ENCODE data around the gene RNU6-9. TPM values are rescaled to one million over a fixed set of nuclear protein-coding genes. Genes with fewer than 3 reads are reported as not detected.
"Not testable (repeated sequence)": the region's sequence is repeated elsewhere in the genome, so short reads cannot be mapped to it uniquely, and the experiment has no call there.

The RNU6-9 gene
- total RNA-seq, 1 donor from 2014 or later: not detected

DNA sequence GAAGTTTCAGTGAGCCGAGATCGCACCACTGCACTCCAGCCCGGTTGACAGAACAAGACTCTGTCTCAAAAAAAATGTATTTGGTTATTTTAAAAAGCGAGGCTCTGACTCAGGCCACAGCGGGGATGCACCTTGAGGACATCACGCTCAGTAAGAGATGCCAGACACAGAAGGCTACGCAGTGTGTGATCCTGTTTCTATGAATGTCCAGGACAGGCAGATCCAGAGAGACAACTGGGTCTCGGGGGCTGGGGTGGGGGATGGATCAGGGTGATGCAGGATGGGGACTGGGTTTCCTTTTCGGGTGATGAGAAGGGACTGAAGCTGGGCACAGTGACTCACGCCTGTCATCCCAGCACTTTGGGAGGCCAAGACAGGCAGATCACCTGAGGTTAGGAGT is 5.7 kb upstream of the RNU6-9 start:
- no peaks in the 10 kb centered on the region for H3K27me3 Mint-ChIP-seq (ENCODE audit: low read depth)
- DNase-seq (ENCODE audit: low spot score): no peak
- H3K9me3 Mint-ChIP-seq (ENCODE audit: low read depth): no peaks in the 10 kb centered on the region
- TF ChIP-seq, protein P1, sequence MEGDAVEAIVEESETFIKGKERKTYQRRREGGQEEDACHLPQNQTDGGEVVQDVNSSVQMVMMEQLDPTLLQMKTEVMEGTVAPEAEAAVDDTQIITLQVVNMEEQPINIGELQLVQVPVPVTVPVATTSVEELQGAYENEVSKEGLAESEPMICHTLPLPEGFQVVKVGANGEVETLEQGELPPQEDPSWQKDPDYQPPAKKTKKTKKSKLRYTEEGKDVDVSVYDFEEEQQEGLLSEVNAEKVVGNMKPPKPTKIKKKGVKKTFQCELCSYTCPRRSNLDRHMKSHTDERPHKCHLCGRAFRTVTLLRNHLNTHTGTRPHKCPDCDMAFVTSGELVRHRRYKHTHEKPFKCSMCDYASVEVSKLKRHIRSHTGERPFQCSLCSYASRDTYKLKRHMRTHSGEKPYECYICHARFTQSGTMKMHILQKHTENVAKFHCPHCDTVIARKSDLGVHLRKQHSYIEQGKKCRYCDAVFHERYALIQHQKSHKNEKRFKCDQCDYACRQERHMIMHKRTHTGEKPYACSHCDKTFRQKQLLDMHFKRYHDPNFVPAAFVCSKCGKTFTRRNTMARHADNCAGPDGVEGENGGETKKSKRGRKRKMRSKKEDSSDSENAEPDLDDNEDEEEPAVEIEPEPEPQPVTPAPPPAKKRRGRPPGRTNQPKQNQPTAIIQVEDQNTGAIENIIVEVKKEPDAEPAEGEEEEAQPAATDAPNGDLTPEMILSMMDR (IDR thresholded peaks at IDR 0.05): no peak
- H3K27ac Mint-ChIP-seq (ENCODE audit: unreplicated experiment): no peak overlapping the region
- H3K4me3 Mint-ChIP-seq (ENCODE audit: unreplicated experiment): no peak overlapping the region
- peaks cover 2% of the 10 kb centered on the region for H3K36me3 Mint-ChIP-seq (ENCODE audit: low read depth)
- peaks cover 8% of the 10 kb centered on the region for H3K4me1 Mint-ChIP-seq (ENCODE audit: low read depth)

DNA sequence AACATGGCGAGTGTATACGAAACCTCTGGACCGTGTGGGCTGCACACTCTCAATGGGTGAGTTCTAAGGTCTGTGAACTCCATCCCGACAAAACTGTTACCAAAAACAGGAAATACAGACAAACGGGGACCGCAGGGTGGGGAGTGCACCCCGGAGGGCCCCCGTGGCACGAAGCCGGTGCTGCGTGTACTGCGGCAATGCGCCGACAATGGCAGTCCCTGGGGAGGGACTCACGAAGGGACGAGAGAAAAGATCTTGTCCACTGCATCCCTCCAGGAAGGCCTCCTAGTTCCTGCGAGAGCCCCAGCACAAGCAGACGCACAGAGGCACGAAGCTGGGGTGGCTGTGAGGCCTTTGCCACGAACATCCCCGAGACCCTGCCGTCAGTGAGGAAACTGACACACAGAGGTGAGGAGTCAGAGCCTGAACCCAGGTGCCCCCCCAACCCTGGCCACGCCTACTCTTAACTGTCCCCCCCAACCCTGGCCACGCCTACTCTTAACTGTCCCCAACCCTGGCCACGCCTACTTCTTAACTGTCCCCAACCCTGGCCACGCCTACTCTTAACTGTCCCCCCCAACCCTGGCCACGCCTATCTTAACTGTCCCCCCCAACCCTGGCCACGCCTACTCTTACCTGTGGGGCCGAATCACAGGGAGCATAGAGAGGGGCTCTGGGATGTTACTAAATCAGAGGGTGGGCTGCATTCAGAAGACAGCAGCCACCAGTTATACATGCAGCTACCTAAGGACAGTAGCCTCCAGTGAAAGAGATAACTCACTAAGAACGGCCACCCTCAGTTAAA is 4.5 kb upstream of the RNU6-9 start:
- Mint-ChIP-seq H3K9me3 (ENCODE audit: low read depth) (no peaks in the 10 kb centered on the region), H3K4me1 (ENCODE audit: low read depth) (peaks cover 15% of the 10 kb centered on the region), H3K27ac (ENCODE audit: unreplicated experiment) (no peak overlapping the region), H3K4me3 (ENCODE audit: unreplicated experiment) (no peak overlapping the region), H3K27me3 (ENCODE audit: low read depth) (no peaks in the 10 kb centered on the region), H3K36me3 (ENCODE audit: low read depth) (peaks cover 2% of the 10 kb centered on the region)
- TF ChIP-seq, protein P1 (IDR thresholded peaks at IDR 0.05): no peak
- DNase-seq (ENCODE audit: low spot score): no peak

DNA sequence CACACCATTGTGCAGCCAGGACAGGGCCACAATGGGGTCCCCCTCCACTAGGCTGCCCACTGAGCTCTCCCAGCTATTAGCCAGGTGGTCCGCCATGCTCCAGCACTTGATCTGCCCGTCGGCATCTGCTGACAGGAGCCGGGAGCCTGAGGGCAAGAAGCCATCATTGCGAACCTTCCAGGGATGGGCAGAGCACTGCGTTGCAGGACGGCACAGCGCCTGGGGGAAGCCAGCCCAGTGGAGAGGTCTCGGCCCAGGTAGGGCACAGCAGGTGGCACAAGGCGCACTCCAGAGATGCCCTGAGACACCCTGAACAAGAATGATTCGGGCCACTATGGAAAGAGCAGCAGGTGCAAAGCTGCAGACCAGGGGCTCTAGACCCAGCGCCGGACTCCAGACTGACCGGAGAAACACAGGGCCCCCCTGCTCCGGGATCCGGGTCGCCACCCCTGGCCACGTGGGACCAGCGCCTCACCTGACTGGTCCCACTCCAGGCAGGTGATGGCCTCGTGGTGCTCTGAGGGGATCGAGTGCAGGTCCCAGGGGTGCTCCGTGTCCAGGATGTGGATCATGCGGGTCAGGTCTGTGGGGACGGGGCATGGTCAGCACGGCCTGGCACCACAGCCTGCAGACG is 3.5 kb upstream of the RNU6-9 start:
- H3K36me3 Mint-ChIP-seq (ENCODE audit: low read depth): peaks cover 2% of the 10 kb centered on the region
- no peaks in the 10 kb centered on the region for H3K9me3 Mint-ChIP-seq (ENCODE audit: low read depth)
- no peak overlapping the region for H3K27ac Mint-ChIP-seq (ENCODE audit: unreplicated experiment)
- H3K27me3 Mint-ChIP-seq (ENCODE audit: low read depth): no peaks in the 10 kb centered on the region
- peaks cover 16% of the 10 kb centered on the region for H3K4me1 Mint-ChIP-seq (ENCODE audit: low read depth)
- no peak for DNase-seq (ENCODE audit: low spot score)
- H3K4me3 Mint-ChIP-seq (ENCODE audit: unreplicated experiment): no peak overlapping the region
- TF ChIP-seq, protein P1 (IDR thresholded peaks at IDR 0.05): no peak

- no peak for DNase-seq (ENCODE audit: low spot score)
- Mint-ChIP-seq H3K36me3 (ENCODE audit: low read depth) (peaks cover 2% of the 10 kb centered on the region), H3K27me3 (ENCODE audit: low read depth) (no peaks in the 10 kb centered on the region), H3K9me3 (ENCODE audit: low read depth) (no peaks in the 10 kb centered on the region), H3K27ac (ENCODE audit: unreplicated experiment) (no peak overlapping the region), H3K4me3 (ENCODE audit: unreplicated experiment) (peak overlapping the region; percentile 62), H3K4me1 (ENCODE audit: low read depth) (peaks cover 16% of the 10 kb centered on the region)
- TF ChIP-seq, protein P1 (IDR thresholded peaks at IDR 0.05): no peak
Observed at GRCh38 chr19:890831-891230, 2.5 kb upstream of the RNU6-9 start.

DNA sequence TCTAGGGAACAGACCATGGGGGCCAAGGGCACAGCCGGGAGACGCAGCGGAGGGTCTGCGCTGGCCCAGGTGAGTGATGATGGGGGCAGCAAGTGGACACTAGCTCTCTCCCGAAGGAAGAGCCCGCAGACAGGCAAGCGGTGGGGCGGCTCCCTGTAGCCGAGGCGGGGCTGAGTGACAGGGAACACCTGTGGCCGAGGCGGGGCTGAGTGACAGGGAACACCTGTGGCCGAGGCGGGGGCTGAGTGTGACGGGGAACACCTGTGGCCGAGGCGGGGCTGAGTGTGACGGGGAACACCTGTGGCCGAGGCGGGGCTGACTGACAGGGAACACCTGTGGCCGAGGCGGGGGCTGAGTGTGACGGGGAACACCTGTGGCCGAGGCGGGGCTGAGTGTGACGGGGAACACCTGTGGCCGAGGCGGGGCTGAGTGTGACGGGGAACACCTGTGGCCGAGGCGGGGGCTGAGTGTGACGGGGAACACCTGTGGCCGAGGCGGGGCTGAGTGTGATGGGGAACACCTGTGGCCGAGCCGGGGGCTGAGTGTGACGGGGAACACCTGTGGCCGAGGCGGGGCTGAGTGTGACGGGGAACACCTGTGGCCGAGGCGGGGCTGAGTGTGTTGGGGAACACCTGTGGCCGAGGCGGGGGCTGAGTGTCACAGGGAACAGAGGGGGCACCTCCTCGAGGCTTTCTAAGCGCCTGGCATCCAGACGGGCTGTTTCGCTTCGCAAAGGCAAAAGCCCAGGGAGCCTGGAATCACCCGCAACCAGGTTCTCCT is 1.7 kb upstream of the RNU6-9 start:
- Mint-ChIP-seq H3K4me1 (ENCODE audit: low read depth) (peaks cover 16% of the 10 kb centered on the region), H3K4me3 (ENCODE audit: unreplicated experiment) (peak overlapping the region; percentile 82)
- DNase-seq (ENCODE audit: low spot score); H3K27me3 Mint-ChIP-seq (ENCODE audit: low read depth); H3K36me3 Mint-ChIP-seq (ENCODE audit: low read depth); H3K9me3 Mint-ChIP-seq (ENCODE audit: low read depth); H3K27ac Mint-ChIP-seq (ENCODE audit: unreplicated experiment): not testable (repeated sequence)
